Peyer's patch (tissue), 4 donors: ENCODE data around the gene CTBP1.

Experiments
- POLR2A ChIP-seq, 2 donors: fragments of 450-650 bp; IDR thresholded peaks; one replicate each; pipeline ENCODE4 v1.5.1; 2017; ENCODE audit warnings: antibody characterized with exemption in 2 of 2, mild to moderate bottlenecking in 2 of 2, moderate library complexity in 2 of 2
- TF ChIP-seq, protein P1 (sequence below), 6 experiments: fragments of 450-650 bp in 4 of 6; fragments of 200-600 bp in 2 of 6; sonication (generic) in 1 of 6; IDR thresholded peaks; one replicate each; pipeline ENCODE4 v1.5.1; 2017 to 2019; ENCODE audit warnings: antibody characterized with exemption in 6 of 6, mild to moderate bottlenecking in 3 of 6, moderate library complexity in 1 of 6

DNA sequence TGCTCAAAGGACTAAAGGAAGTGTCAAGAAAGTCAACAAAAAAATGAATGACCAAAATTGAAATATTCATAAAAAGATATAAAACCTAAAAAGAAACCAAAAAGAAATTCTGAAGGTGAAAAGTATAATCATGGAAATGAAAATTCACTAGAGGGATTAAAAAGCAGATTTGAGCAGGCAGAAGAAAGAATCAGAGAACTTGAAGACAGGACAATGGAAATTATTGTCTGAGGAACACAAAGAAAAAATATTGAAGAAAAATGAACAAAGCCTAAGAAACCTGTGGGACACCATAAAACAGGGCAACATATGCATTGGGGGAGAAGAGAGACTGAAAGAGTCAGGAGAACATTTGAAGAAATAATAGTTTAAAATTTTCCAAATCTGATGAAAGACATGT lies 66.6 kb downstream of the CTBP1 start:
- TF ChIP-seq, protein P1, sequence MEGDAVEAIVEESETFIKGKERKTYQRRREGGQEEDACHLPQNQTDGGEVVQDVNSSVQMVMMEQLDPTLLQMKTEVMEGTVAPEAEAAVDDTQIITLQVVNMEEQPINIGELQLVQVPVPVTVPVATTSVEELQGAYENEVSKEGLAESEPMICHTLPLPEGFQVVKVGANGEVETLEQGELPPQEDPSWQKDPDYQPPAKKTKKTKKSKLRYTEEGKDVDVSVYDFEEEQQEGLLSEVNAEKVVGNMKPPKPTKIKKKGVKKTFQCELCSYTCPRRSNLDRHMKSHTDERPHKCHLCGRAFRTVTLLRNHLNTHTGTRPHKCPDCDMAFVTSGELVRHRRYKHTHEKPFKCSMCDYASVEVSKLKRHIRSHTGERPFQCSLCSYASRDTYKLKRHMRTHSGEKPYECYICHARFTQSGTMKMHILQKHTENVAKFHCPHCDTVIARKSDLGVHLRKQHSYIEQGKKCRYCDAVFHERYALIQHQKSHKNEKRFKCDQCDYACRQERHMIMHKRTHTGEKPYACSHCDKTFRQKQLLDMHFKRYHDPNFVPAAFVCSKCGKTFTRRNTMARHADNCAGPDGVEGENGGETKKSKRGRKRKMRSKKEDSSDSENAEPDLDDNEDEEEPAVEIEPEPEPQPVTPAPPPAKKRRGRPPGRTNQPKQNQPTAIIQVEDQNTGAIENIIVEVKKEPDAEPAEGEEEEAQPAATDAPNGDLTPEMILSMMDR (IDR thresholded peaks at IDR 0.05), result no peak
- no peak for TF ChIP-seq POLR2A (IDR thresholded peaks at IDR 0.05)
